NCI-H510A treated with DMSO at 0.1 percent for 48 hours (cell line): Measurements from ENCODE around the gene MED17.

Experiments used
- DNase-seq: peaks from one replicate; lab custom pipeline; 2025; lab: John Stamatoyannopoulos, UW

The MED17 gene

DNA sequence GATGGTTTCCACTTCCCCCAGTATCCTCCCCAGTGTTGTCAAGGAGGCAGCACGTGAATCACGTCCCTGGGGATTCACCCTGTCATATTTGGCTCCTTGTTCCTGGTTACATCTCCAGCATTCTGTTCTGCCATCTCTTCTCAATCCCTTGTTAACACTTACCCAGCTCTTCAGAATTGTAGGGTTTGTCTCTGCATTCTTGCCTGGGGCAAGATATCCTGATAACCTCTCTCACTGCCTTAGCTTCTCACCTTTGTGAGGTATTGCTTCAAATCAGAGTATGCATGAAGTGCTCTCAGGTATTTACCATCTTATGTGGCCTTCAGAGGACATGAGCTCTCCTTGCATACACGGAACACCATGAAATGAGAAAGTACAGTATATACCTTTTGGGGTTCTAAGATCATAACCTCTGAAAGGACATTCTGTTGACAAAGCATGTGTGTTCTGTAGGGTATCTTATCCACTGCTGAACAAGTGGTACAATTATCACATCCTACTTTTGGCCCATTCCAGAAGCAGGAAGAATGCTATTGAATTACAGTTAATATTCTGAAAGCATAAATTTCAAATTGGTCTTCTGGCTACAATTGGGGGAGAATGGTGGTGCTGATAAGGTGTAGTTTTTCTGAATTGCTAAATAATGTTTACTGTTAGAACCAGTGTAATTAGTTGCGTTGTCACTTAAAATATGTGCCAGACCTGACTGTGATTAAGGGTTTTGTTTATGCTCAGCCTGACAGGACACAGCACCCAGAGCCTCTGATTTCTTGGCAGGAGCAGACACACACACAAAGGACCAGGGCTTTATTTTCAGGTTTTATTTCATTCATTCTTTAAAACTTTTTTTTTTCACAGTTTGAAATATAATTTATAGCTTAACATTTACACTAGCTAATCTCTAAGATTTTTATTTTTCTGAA, 33.6 kb downstream of the MED17 start:
- no peak for DNase-seq

DNA sequence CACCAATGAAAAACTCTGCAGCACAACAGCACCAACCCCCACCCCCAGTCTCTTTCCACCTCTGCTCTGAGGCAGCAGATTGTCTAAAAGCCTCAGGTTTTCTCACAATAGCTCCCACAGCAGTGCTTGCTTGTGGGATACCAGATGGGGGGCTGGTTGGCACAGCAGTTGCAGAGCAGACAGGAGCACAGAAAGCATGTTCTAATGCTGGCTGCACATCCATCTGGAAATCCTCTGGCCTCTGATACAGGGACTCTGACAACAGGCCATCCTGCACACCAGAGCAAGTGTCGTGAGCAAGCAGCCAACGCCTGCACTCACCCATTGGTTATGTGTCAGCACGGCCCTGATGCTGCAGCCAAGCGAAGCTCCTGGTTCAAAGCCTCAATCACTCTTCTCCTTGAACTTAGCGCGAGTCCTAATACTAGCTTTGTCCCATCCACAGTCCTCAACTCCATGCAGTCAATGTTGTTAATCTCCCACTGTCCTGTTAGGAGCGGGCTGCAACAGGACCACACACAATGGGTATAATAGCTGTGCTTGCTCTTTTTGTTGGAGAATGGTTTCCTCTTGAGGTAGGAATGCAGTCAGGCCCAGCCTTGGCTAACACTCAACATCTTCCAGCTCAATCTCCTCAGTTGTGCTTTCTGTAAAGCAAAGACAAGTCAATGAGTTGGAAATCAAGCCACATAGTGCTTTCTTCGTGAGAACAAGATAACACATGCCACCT, 36.0 kb downstream of the MED17 start:
- no peak for DNase-seq

DNA sequence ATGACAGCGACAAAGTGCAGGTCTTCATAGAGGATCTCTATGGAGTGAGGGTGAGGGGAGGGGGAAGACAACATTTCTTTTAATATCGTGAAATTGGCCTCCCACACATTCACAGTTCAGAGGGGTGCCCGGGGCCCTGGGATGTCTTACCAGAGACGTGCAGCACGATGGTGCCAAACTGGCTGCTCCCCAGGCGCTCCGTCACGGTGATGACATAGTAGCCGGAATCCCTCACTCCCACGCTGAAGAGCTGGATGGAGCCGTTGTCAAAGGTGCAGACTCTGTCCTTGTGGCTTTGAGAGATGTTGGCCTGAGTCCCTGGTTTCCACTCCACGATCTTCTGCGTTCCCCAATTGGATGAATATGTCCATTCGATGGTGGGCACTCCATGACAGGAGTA, 36.8 kb downstream of the MED17 start:
- no peak for DNase-seq

DNA sequence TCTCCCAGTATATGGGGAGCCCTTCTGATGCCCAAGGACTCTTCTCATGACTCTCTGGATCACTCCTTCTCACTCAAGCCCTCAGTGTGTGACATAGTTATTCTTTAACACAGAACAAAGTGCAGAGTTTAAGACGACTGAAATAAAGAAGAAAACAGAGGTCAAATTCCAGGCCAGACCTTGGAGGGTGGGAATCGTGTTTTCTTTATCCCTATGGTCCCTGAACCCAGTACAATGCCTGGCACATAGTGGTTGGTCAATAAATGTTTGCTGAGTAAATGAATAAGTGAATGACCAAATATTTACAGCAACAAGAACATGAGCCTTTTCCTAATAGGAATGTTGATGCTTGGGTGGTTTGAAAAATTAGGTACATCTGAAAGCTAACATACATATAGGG, 37.5 kb downstream of the MED17 start:
- no peak for DNase-seq

DNA sequence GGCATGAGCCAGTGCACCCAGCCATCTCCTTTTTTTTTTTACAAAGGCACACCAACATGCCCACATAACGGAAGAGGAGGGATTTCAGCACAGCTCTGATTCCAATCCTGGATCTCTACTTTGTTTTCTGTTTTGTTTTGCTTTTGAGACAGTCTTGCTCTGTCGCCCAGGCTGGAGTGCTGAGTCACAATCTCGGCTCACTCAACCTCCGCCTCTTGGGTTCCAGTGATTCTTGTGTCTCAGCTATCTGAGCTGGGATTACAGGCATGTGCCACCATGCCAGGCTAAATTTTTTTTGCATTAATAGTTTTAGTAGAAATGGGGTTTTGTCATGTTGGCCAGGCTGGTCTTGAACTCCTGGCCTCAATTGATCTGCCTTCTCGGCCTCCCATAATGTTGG, 38.3 kb downstream of the MED17 start:
- DNase-seq = no peak

DNA sequence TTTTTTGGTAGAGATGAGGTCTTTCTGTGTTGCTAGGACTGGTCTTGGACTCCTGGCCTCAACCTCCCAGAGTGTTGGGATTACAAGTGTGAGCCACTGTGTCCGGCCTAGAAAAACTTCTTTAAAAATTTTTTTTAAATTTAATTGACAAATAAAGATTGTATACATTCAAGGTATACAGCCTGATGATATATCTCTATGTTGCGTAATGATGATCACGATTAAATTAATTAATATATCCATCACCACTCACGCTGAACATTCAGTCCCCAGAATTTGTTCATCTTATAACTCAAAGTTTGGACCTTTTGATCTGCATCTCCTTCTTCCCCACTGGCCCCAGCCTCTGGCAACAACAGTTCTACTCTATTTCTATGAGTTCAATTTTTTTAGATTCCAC, 39.1 kb downstream of the MED17 start:
- no peak for DNase-seq

DNA sequence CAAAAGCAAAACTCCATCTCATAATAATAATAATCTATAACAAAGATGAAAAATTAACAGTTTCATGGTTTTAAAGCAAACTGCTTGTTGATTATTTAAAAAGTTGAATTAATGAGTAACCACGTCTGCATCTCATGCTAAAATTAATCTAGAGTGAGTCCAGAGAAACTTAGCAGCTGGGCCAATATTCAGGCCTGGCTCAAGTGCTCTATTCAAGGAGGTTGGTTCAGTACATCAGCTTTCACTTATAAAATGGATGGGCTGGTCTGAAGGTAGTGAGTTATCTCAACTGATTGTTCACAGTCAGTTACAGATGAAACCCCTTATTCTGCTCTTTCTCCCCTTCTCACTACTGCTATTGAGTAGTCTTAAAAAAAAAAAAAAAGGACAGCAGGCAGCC, 43.3 kb downstream of the MED17 start:
- DNase-seq = no peak

DNA sequence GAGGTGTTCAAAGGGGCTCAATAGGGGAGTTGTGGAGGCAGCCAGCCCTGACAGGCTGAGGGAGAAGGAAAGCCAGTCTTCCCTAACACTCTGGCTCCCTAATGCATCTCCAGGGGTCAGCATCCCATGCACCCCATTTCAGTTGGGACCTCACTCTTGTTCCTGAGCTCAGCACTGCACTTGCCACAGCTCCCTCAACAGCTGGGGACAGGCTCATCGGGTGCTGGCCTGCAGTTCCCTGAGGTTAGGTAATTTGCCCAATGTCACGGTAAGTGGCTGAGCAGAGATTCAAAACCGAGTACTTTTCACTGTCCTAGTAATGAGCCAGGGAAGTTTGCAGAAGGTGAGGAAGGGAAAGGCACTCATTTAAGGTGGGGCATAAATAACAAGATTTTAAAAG, 45.5 kb downstream of the MED17 start:
- no peak for DNase-seq

DNA sequence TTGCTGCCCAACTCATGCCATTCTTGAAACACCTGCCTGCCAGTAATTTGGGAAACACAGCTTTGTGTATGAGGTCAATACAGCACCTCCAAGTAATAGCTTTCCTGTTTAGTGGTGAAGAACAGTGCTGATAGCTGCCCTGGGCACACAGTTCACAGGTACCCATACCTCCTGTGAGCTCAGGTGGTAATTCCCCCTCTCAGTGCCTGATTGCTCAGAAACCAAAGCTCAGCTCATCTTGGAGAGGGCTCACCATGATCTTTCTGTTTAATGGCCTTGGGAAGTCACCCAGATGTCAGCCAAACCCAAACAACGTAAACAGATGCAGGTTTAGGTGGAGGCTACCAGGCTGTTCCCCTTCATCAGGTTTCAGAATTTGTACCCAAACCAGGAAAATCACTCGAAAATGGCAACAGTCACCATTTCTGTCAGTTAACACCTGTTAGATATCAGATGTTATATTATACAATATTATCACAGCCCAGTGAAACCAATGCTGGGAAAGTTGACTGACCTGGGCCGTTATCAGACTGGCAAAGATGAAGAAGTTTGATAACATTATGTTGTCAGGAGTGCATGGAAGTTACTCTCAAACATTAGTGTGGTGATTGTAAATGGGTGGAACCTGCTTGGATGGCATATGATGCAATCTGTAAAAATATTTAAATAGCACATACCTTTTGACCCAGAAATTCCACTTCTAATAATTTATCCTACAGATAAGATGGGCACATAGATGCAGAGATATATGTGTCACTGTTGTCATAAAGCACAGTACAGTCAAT, 47.5 kb downstream of the MED17 start:
- DNase-seq = no peak

DNA sequence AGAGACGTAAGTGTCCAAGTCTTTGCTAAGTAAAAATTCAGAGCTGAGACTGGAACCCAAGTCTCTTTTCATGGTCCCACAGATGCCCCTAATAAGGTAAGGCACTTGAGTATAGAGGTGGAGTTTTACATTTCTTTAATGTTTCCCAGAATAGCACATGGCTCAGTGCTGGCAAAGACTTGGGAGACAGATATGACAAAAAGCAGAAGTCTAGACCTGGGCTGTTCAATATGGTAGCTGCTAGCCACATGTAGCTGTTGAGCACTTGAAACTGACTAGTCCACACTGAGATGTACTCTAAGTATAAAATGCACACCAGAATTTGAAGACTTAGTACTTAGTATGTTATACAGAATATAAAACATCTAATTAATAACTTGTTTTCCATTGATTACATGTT, 48.7 kb downstream of the MED17 start:
- no peak for DNase-seq

DNA sequence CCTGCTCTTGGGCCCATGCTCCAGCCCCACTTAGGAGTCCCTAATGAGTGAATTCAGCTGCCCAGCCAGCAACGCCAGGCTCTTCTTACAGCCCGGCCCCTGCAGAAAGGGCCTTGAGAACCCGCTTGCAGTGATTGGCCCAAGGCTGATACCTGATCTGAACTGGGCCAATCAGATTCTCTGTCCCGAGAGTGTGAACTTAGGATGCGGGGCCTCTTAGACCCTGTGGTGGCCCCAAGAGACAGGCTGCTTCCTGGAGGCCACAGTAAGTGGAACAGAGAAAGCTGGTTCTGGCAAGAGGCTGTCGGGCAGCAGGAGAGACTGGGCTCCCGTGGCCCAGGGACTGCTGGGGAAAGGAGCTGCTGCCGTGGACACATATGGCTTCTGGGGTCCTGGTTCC, 54.9 kb downstream of the MED17 start:
- DNase-seq = no peak

DNA sequence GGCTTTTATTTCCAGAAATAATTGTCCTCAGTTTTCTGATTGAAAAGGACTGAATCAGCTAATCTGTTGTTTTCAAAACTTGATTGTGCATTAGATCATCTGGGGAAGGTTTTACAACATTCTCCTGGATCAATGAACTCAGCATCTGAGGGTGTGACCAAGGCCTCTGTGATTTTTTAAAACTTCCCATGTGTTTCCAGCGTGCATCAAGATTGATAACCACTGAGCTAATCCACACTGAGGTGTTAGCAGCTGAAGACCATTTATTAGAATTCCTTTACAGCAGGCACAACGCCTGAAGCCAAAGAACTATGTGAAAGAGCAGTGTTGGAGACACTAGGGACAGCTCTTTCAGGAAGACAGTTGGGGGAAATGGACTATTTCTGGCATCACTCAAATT, 56.1 kb downstream of the MED17 start:
- no peak for DNase-seq

DNA sequence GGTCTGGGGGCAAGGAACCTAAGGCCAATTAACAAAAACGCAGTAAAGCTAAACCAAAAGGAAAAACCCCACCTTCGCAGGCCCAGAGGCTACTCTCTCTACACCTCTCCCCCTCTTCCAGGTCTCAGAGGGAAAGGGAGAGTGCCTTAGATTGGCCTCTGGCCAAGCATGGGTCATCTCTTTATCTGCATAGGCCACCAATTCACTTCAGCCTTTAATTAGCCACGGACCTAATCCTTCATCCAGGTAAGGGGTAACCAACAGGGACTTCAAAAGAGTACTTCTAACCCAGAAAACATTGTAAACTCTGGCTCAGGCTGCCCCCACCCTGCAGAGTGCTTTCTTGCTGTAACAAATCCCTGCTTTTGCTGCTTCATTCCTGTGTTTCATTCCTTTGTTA, 56.9 kb downstream of the MED17 start:
- no peak for DNase-seq

DNA sequence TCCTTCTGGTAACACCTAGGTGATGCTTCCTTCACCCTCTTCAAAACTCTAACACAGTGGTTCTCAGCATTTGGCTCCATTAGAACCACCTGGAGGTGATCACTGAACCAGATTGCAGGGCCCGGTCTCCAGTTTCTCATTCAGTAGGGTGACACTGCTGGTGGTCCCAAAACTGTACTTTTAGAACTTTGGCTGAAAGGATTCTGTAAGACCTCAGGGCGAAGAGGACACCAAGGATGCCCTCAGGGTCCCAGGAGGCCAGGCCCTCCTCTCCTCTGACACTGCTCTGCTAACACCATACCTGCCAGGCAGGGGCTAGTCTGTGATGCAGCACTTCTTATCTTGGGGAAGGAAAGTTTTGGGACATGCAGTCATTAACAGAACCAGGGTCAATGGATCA, 57.4 kb downstream of the MED17 start:
- DNase-seq = no peak

DNA sequence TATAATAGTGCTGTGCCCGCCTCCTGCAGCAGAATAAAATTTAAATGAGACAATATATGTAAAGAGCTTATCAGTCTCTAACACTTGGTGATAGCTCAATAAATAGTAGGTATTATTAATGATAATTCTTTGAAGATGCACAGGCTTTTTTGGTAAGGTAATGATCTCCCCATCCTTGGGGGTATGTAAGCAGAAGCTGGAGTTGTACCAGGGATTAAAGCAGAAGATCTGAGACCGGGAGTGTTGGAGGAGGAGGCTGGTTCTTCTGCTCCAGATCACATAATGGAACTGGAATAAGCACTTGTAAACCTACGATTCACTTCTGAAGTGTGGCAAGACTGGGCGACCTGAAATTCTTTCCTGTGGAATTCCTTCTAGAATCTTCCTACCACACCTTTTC, 58.0 kb downstream of the MED17 start:
- no peak for DNase-seq

DNA sequence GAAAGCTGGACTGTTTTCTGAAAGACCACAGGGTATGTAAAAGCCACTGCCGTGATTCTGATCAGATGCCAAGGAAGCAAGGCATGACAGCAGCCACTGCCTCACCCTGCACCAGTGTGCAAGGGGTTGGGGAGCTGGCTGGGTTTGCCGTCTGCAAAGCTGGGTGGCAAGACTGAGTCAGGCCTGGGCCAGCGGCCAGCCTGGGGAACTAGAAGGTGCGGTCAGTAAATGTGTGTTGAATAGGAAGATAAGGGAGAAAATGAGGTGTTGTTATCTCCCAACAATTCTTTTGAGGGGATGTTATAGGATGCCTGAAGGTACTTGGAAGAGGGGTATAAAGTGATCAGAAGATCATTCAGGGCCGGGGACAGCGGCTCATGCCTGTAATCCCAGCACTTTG, 58.4 kb downstream of the MED17 start:
- DNase-seq = no peak

DNA sequence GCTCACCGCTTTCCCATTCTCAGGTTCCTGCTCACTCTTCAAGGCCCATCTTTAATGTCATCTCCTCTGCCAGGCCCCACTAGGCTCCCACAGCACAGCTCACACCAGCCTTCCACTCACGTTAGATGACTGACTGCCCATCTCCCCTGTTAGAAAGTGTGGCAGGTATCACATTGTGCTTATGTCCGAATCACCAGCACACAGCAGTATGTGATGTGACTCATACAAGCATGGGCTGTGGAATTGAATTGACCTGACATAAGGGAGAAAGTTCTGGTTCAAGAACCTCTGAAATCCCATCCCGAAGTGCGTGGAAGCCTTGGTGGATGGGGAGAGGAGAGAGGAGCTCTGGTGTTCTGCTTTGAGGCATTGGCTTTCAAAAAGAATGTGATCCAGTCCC, 59.8 kb downstream of the MED17 start:
- DNase-seq = no peak

DNA sequence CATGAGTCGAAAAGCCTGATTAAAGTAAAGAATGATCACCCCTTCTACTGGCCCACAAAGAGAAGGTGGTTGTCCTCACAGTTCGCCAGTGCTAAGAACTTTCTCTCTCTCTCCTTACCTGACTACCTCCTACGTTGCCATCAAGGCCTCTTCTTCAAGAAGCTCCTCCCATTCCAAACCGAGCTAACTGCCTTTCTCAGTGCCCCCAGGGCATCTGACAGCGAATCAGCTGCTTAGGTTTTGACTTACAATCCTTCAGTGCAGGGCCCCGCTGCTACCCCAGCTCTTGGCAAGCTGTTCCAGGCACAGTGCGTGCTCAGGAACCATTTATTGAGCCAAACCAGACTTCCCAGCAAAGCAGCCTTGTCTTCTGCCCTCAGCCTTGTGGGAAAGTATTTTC, 60.5 kb downstream of the MED17 start:
- DNase-seq = no peak

DNA sequence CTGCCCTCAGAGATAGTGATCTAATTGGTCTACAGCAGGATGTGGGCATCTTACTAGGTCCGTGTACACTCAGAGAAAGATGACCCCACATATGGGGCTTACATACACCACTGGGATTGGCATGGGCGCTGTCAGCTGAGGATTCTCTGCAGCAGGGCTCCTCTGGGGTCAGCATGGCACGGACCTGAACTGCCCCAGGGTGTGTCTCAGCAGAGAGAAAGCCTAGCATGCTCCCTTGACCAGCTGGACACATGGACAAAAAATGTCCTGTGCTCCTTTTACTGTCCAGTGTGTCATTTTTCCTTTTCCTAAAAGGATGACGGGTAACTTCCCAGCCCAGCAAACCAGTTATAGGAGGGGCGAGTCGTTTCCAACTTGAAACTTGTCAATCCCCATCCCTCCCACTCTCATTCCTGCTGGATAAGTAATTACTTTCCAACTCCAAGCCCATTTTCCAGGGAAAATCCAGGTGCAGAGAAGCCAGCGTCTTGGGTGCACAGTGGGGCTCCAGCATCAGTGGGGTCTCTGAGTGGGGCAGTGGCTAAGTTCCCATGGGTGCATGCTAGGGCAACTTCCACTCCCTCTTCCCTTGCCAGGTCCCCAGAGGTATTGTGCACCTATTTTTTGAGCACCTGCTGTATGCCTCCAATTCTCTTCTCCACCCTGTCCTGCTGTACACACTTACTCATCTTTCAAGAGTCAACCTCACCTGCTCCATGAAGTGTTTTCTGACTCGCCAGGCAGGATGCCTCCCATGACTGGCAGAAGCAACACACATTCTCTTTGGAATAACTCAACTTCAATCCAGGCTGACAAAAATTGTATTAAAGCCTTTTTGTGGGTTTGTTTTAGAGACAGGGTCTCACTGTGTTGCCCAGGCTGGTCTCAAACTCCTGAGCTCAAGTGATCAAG, 61.4 kb downstream of the MED17 start:
- DNase-seq = peak; percentile 14

DNA sequence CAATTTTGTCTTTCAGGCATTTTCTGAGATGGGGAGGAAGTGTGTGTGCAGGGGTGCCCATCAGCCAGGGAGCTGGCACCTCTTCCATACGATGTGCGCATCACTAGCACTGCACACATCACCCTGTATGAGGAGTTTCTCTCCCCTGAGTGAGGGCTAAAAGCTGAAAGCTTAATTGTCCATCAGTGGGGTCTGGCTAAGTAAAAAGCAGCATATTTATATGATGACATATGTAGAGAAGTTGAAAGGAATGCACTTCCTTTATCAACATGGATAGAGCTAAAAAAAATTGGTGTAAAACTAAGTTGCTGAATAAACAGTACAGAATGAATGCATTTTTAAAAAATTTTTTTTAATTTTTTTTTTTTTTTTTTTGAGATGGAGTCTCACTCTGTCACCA, 62.3 kb downstream of the MED17 start:
- no peak for DNase-seq

DNA sequence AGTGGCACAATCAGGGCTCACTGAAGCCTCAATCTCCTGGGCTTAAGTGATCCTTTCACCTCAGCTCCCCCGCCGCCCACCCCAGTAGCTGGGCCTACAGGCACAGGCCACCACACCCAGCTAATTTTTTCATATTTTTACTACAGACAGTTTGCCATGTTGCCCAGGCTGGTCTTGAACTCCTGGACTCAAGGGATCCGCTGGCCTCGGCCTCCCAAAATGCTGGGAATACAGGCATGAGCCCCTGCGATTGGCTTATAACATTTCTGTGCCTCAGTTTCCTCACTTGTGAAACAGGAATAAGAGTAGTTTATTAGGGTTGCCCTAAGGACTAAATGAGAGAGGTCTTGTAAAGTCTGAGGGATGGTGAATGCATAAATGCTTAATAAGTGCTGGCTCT, 65.1 kb downstream of the MED17 start:
- DNase-seq = no peak
